Vagina (tissue), 2 donors: ENCODE results near the gene TERB1. TPM values are rescaled to one million over a fixed set of nuclear protein-coding genes. Genes with fewer than 3 reads are reported as not detected.
A peak's percentile ranks its signal among the peaks of the same experiment; 100 is the strongest.

ENCODE experiments used
- DNase-seq, 2 donors: peaks; one replicate each; pipeline ENCODE4 v3.0.0-alpha.2; 2017; ENCODE audit errors: extremely low spot score in 2 of 2
- H3K27ac ChIP-seq: fragments of 200-600 bp; sonication (generic); one replicate; pipeline ENCODE4 v1.5.1; 2019
- H3K27me3 ChIP-seq: fragments of 200-600 bp; sonication (generic); one replicate; pipeline ENCODE4 v1.5.1; 2019
- H3K36me3 ChIP-seq, 2 donors: fragments of 200-600 bp; sonication (generic); one replicate each; pipeline ENCODE4 v1.5.1; 2017 to 2019
- H3K4me1 ChIP-seq: fragments of 200-600 bp; sonication (generic); one replicate; pipeline ENCODE4 v1.5.1; 2019
- H3K4me3 ChIP-seq, 2 donors: fragments of 200-600 bp; sonication (generic); 1 replicate in 1 of 2; 2 replicates in 1 of 2; pipeline ENCODE4 v1.5.1; 2016 to 2019
- H3K9me3 ChIP-seq: fragments of 200-600 bp; sonication (generic); one replicate; pipeline ENCODE4 v1.5.1; 2019
- CTCF ChIP-seq, 3 experiments: fragments of 450-650 bp in 2 of 3; fragments of 200-600 bp in 1 of 3; sonication (generic) in 1 of 3; IDR thresholded peaks; one replicate each; pipeline ENCODE4 v1.5.1; 2017 to 2019; ENCODE audit warnings: antibody characterized with exemption in 3 of 3, mild to moderate bottlenecking in 2 of 3, moderate library complexity in 2 of 3
- POLR2A ChIP-seq, 2 donors: fragments of 450-650 bp; IDR thresholded peaks; one replicate each; pipeline ENCODE4 v1.6.1; 2017; ENCODE audit warnings: antibody characterized with exemption in 2 of 2, mild to moderate bottlenecking in 2 of 2, moderate library complexity in 2 of 2
- POLR2AphosphoS5 ChIP-seq, 2 donors: sonication (generic); formaldehyde crosslinking; IDR thresholded peaks; one replicate each; pipeline ENCODE4 v1.9.0; 2017; ENCODE audit warnings: antibody characterized with exemption in 2 of 2, mild to moderate bottlenecking in 2 of 2, low read depth in 1 of 2; ENCODE audit not compliant: insufficient read depth in 1 of 2
- intact Hi-C: fragments of 100-400 bp; cut with DNase I; formaldehyde crosslinking; loops from one replicate; pipeline ENCODE4 v1.15.1; 2023
- total RNA-seq: library from RNA; depleted of rRNA; stranded (reverse); fragments of >200 nt; gene quantifications from one replicate; pipeline ENCODE4 v1.2.3, GENCODE V29; 2016

The TERB1 gene
- total RNA-seq, 1 donor from 2014 or later: not detected

- H3K27ac ChIP-seq: no peak within 1 kb of the TSS
- intact Hi-C loops: no loop called here
- H3K27me3 ChIP-seq: no peaks in the 10 kb centered on the region
- TF ChIP-seq POLR2AphosphoS5 (IDR thresholded peaks at IDR 0.05; ENCODE audit: insufficient read depth in 1 of 2, low read depth in 1 of 2) (no peak), POLR2A (IDR thresholded peaks at IDR 0.05) (no peak), CTCF (IDR thresholded peaks at IDR 0.05) (no peak)
- no peaks in the 10 kb centered on the region for H3K36me3 ChIP-seq
- H3K9me3 ChIP-seq: no peaks in the 10 kb centered on the region
- H3K4me1 ChIP-seq: peaks cover 17% of the 10 kb centered on the region
- DNase-seq: no peak
- peak within 1 kb of the TSS; percentile 34 to 44 for H3K4me3 ChIP-seq
Observed at GRCh38 chr16:66844342-66845079, 43.1 kb upstream of the TERB1 start, which contains the start of gene CA7. TSS of gene CA7 (plus strand) at chr16:66844414. CDS start at chr16:66844488, 74 bp downstream.

- Histone ChIP-seq H3K4me3 (peak overlapping the region; percentile 34 to 44), H3K27ac (no peak overlapping the region), H3K9me3 (no peaks in the 10 kb centered on the region), H3K36me3 (no peaks in the 10 kb centered on the region), H3K4me1 (peaks cover 17% of the 10 kb centered on the region), H3K27me3 (no peaks in the 10 kb centered on the region)
- intact Hi-C loops: no loop called here
- no peak for DNase-seq
- TF ChIP-seq POLR2AphosphoS5 (IDR thresholded peaks at IDR 0.05; ENCODE audit: insufficient read depth in 1 of 2, low read depth in 1 of 2): no peak
- TF ChIP-seq CTCF (IDR thresholded peaks at IDR 0.05): no peak
- TF ChIP-seq POLR2A (IDR thresholded peaks at IDR 0.05): no peak
Observed at GRCh38 chr16:66844009-66844341, 42.6 kb upstream of the TERB1 start.

GRCh38 chr16:66843191-66843590, 41.8 kb upstream of the TERB1 start:
- intact Hi-C loops: no loop called here
- no peak for DNase-seq
- Histone ChIP-seq H3K27ac (no peak overlapping the region), H3K9me3 (no peaks in the 10 kb centered on the region), H3K36me3 (no peaks in the 10 kb centered on the region), H3K4me3 (no peak overlapping the region), H3K4me1 (peaks cover 17% of the 10 kb centered on the region), H3K27me3 (no peaks in the 10 kb centered on the region)
- TF ChIP-seq POLR2A (IDR thresholded peaks at IDR 0.05): no peak
- no peak for TF ChIP-seq CTCF (IDR thresholded peaks at IDR 0.05)
- TF ChIP-seq POLR2AphosphoS5 (IDR thresholded peaks at IDR 0.05; ENCODE audit: insufficient read depth in 1 of 2, low read depth in 1 of 2): no peak

- Histone ChIP-seq H3K27me3 (no peaks in the 10 kb centered on the region), H3K36me3 (no peaks in the 10 kb centered on the region), H3K4me1 (peaks cover 17% of the 10 kb centered on the region), H3K27ac (no peak overlapping the region), H3K4me3 (no peak overlapping the region), H3K9me3 (no peaks in the 10 kb centered on the region)
- intact Hi-C loops: no loop called here
- no peak for TF ChIP-seq POLR2A (IDR thresholded peaks at IDR 0.05)
- no peak for TF ChIP-seq CTCF (IDR thresholded peaks at IDR 0.05)
- no peak for TF ChIP-seq POLR2AphosphoS5 (IDR thresholded peaks at IDR 0.05; ENCODE audit: insufficient read depth in 1 of 2, low read depth in 1 of 2)
- no peak for DNase-seq
Observed at GRCh38 chr16:66842765-66843164, 41.4 kb upstream of the TERB1 start.

GRCh38 chr16:66841366-66841765, 40.0 kb upstream of the TERB1 start:
- H3K27me3 ChIP-seq: no peaks in the 10 kb centered on the region
- intact Hi-C loops: no loop called here
- no peaks in the 10 kb centered on the region for H3K9me3 ChIP-seq
- H3K27ac ChIP-seq: no peak overlapping the region
- TF ChIP-seq POLR2A (IDR thresholded peaks at IDR 0.05) (no peak), POLR2AphosphoS5 (IDR thresholded peaks at IDR 0.05; ENCODE audit: insufficient read depth in 1 of 2, low read depth in 1 of 2) (no peak), CTCF (IDR thresholded peaks at IDR 0.05) (no peak)
- DNase-seq: peak in 1 of 2 donors; percentile 60
- H3K4me3 ChIP-seq: no peak overlapping the region
- peaks cover 17% of the 10 kb centered on the region for H3K4me1 ChIP-seq
- H3K36me3 ChIP-seq: no peaks in the 10 kb centered on the region
